CD8-positive, alpha-beta memory T cell (primary cell): ENCODE measurements around the gene CSF1. TPM values are rescaled to one million over a fixed set of nuclear protein-coding genes. Genes with fewer than 3 reads are reported as not detected.
A peak's percentile ranks its signal among the peaks of the same experiment; 100 is the strongest.

Experiments
- CTCF ChIA-PET: fragments of 350-600 bp; sonication (Branson Sonifier 250); formaldehyde crosslinking; loops from one replicate; lab custom pipeline; 2021; ENCODE audit warnings: antibody characterized with exemption; lab: Charles Lee
- POLR2A ChIA-PET: fragments of 350-600 bp; sonication (Branson Sonifier 250); formaldehyde crosslinking; loops from one replicate; lab custom pipeline; 2021; ENCODE audit warnings: antibody characterized with exemption; lab: Charles Lee
- DNase-seq, 5 donors: peaks; one replicate each; pipeline versions ENCODE4 v3.0.0 to v3.0.0-alpha.2; 2020 to 2022; ENCODE audit warnings: mixed read lengths in 1 of 5
- H3K27ac ChIP-seq: one replicate; pipeline ENCODE4 v1.7.0; 2013; ENCODE audit warnings: low read depth, mild to moderate bottlenecking, low read length, moderate library complexity
- H3K27me3 ChIP-seq: 2 replicates; pipeline ENCODE4 v1.7.0; 2013; ENCODE audit warnings: low read length, mild to moderate bottlenecking; ENCODE audit not compliant: insufficient read depth, poor library complexity, severe bottlenecking
- H3K36me3 ChIP-seq: 2 replicates; pipeline ENCODE4 v1.7.0; 2013; ENCODE audit warnings: mild to moderate bottlenecking, low read length, moderate library complexity; ENCODE audit not compliant: insufficient read depth
- H3K4me1 ChIP-seq: 2 replicates; pipeline ENCODE4 v1.7.0; 2013; ENCODE audit warnings: mild to moderate bottlenecking, low read length, moderate library complexity; ENCODE audit not compliant: insufficient read depth
- H3K4me3 ChIP-seq: 2 replicates; pipeline ENCODE4 v1.7.0; 2013; ENCODE audit warnings: mild to moderate bottlenecking, low read length
- H3K9me3 ChIP-seq: 2 replicates; pipeline ENCODE4 v1.7.0; 2013; ENCODE audit warnings: mild to moderate bottlenecking, low read length
- H3K27ac Mint-ChIP-seq, 8 donors: one replicate each; pipeline ENCODE4 v1.8.0; 2020 to 2021; ENCODE audit warnings: mixed read lengths in 8 of 8, mild to moderate bottlenecking in 6 of 8, inconsistent platforms in 3 of 8, moderate library complexity in 3 of 8
- H3K27me3 Mint-ChIP-seq, 2 donors: one replicate each; pipeline ENCODE4 v1.8.0; 2020 to 2021; ENCODE audit warnings: mixed read lengths in 2 of 2, mild to moderate bottlenecking in 1 of 2, moderate library complexity in 1 of 2
- H3K36me3 Mint-ChIP-seq, 3 donors: one replicate each; pipeline ENCODE4 v1.8.0; 2020 to 2021; ENCODE audit warnings: mixed read lengths in 3 of 3, inconsistent platforms in 1 of 3, mild to moderate bottlenecking in 1 of 3
- H3K4me1 Mint-ChIP-seq, 3 donors: one replicate each; pipeline ENCODE4 v1.8.0; 2020 to 2021; ENCODE audit warnings: mixed read lengths in 3 of 3, inconsistent platforms in 1 of 3, mild to moderate bottlenecking in 1 of 3
- H3K4me3 Mint-ChIP-seq, 7 donors: one replicate each; pipeline ENCODE4 v1.8.0; 2020 to 2021; ENCODE audit warnings: mixed read lengths in 7 of 7, mild to moderate bottlenecking in 6 of 7, moderate library complexity in 4 of 7, inconsistent platforms in 2 of 7
- H3K9me3 Mint-ChIP-seq, 5 donors: one replicate each; pipeline ENCODE4 v1.8.0; 2020 to 2022; ENCODE audit warnings: mixed read lengths in 5 of 5, mild to moderate bottlenecking in 3 of 5, moderate library complexity in 2 of 5, inconsistent platforms in 1 of 5
- polyA plus RNA-seq: library from polyadenylated mRNA; unstranded; fragments of 300-500 nt; fragmentation: Illumina TruSeq; gene quantifications from one replicate; pipeline ENCODE4 v1.2.3, GENCODE V29; 2021
- total RNA-seq, 2 experiments: library from RNA; stranded (reverse); gene quantifications; one replicate each; pipeline ENCODE4 v1.2.3, GENCODE V29; 2021

CSF1 gene
- total and polyA plus RNA-seq, 3 experiments from 2014 or later: 5.6 to 87.8 (median 82.8) TPM

- Histone ChIP-seq H3K36me3 (no peaks in the 10 kb centered on the region), H3K9me3 (no peaks in the 10 kb centered on the region), H3K27me3 (no peaks in the 10 kb centered on the region), H3K4me1 (peaks cover 41% of the 10 kb centered on the region), H3K4me3 (peak overlapping the region; percentile 43), H3K27ac (no peak overlapping the region)
- no peak for DNase-seq
- H3K27ac Mint-ChIP-seq: peak overlapping the region in 5 of 8 donors; percentile 19 to 98 (median 88)
- no peaks in the 10 kb centered on the region for H3K27me3 Mint-ChIP-seq
- H3K4me3 Mint-ChIP-seq: no peak overlapping the region
- peaks cover 33 to 51% (median 41%) of the 10 kb centered on the region in 3 donors for H3K4me1 Mint-ChIP-seq
- CTCF ChIA-PET: interaction anchor here (0.9 to 1.8 kb wide), 4 partner anchors 78 to 130 kb away, joined by 3 to 4 read pairs (median 3); partner anchors contain the start of gene AHCYL1
- POLR2A ChIA-PET: interaction anchor here (1.3 kb wide), 1 partner anchor 77 kb away, joined by 4 read pairs; the partner anchor contains the start of gene AHCYL1
- H3K9me3 Mint-ChIP-seq: no peaks in the 10 kb centered on the region
- H3K36me3 Mint-ChIP-seq: peaks cover 0 to 1% (median 0%) of the 10 kb centered on the region in 3 donors
These were observed 3.8 kb upstream of the CSF1 start for GRCh38 chr1:109906839-109907180.

- peak overlapping the region in 4 of 7 donors; percentile 12 to 79 (median 26) for H3K4me3 Mint-ChIP-seq
- POLR2A ChIA-PET: no interaction called here
- Histone ChIP-seq H3K27me3 (no peaks in the 10 kb centered on the region), H3K9me3 (no peaks in the 10 kb centered on the region), H3K27ac (no peak overlapping the region), H3K4me1 (peaks cover 45% of the 10 kb centered on the region), H3K36me3 (no peaks in the 10 kb centered on the region), H3K4me3 (no peak overlapping the region)
- peaks cover 0 to 2% (median 0%) of the 10 kb centered on the region in 3 donors for H3K36me3 Mint-ChIP-seq
- no peak for DNase-seq
- H3K9me3 Mint-ChIP-seq: no peaks in the 10 kb centered on the region
- peaks cover 37 to 56% (median 45%) of the 10 kb centered on the region in 3 donors for H3K4me1 Mint-ChIP-seq
- CTCF ChIA-PET: interaction anchor here (0.9 to 1.7 kb wide), 3 partner anchors 77 to 131 kb away, joined by 3 to 5 read pairs (median 3); partner anchors contain the start of gene AHCYL1
- peak overlapping the region; percentile 40 to 88 (median 76) for H3K27ac Mint-ChIP-seq
- H3K27me3 Mint-ChIP-seq: peaks cover 0 to 3% of the 10 kb centered on the region in 2 donors
These were observed 3.4 kb upstream of the CSF1 start for GRCh38 chr1:109907190-109907774.

GRCh38 chr1:109908836-109909235, 1.8 kb upstream of the CSF1 start:
- Mint-ChIP-seq H3K9me3 (no peaks in the 10 kb centered on the region), H3K4me3 (peak overlapping the region in 4 of 7 donors; percentile 65 to 91 (median 84)), H3K36me3 (peaks cover 0 to 2% (median 0%) of the 10 kb centered on the region in 3 donors), H3K4me1 (peaks cover 46 to 71% (median 61%) of the 10 kb centered on the region in 3 donors), H3K27ac (peak overlapping the region in 2 of 8 donors; percentile 14 to 71), H3K27me3 (peaks cover 0 to 6% of the 10 kb centered on the region in 2 donors)
- DNase-seq: no peak
- H3K4me1 ChIP-seq: peaks cover 60% of the 10 kb centered on the region
- no peaks in the 10 kb centered on the region for H3K36me3 ChIP-seq
- H3K27ac ChIP-seq: no peak overlapping the region
- H3K27me3 ChIP-seq: no peaks in the 10 kb centered on the region
- no peaks in the 10 kb centered on the region for H3K9me3 ChIP-seq
- ChIA-PET POLR2A (no interaction called here), CTCF (interaction anchor here (1.1 to 1.7 kb wide), 2 partner anchors 76 to 132 kb away, joined by 4 to 5 read pairs; partner anchors contain the start of gene AHCYL1)
- H3K4me3 ChIP-seq: no peak overlapping the region

- peak overlapping the region; percentile 79 to 93 (median 90) for H3K4me3 Mint-ChIP-seq
- H3K27me3 Mint-ChIP-seq: peaks cover 0 to 6% of the 10 kb centered on the region in 2 donors
- no peaks in the 10 kb centered on the region for H3K9me3 Mint-ChIP-seq
- Histone ChIP-seq H3K4me3 (no peak overlapping the region), H3K36me3 (no peaks in the 10 kb centered on the region), H3K9me3 (no peaks in the 10 kb centered on the region), H3K4me1 (peaks cover 60% of the 10 kb centered on the region), H3K27ac (no peak overlapping the region), H3K27me3 (no peaks in the 10 kb centered on the region)
- ChIA-PET POLR2A (no interaction called here), CTCF (no interaction called here)
- no peak for DNase-seq
- H3K36me3 Mint-ChIP-seq: peaks cover 0 to 2% (median 0%) of the 10 kb centered on the region in 3 donors
- peaks cover 50 to 75% (median 64%) of the 10 kb centered on the region in 3 donors for H3K4me1 Mint-ChIP-seq
- peak overlapping the region in 7 of 8 donors; percentile 15 to 91 (median 74) for H3K27ac Mint-ChIP-seq
These were observed 1.1 kb upstream of the CSF1 start for GRCh38 chr1:109909561-109909960.

GRCh38 chr1:109910963-109911798, 532 bp downstream of the CSF1 start:
- Mint-ChIP-seq H3K36me3 (peaks cover 0 to 2% (median 0%) of the 10 kb centered on the region in 3 donors), H3K27me3 (peaks cover 0 to 6% of the 10 kb centered on the region in 2 donors), H3K9me3 (no peaks in the 10 kb centered on the region), H3K4me3 (peak overlapping the region; percentile 85 to 93 (median 90)), H3K27ac (peak overlapping the region; percentile 56 to 94 (median 83)), H3K4me1 (peaks cover 44 to 68% (median 57%) of the 10 kb centered on the region in 3 donors)
- DNase-seq: peak in 2 of 5 donors; percentile 7 to 56
- CTCF ChIA-PET: interaction anchor here (1.0 to 1.8 kb wide), 2 partner anchors 74 to 135 kb away, joined by 4 read pairs; partner anchors contain the start of gene AHCYL1
- Histone ChIP-seq H3K36me3 (no peaks in the 10 kb centered on the region), H3K27ac (peak overlapping the region; percentile 64), H3K27me3 (no peaks in the 10 kb centered on the region), H3K4me3 (peak overlapping the region; percentile 71), H3K4me1 (peaks cover 51% of the 10 kb centered on the region), H3K9me3 (no peaks in the 10 kb centered on the region)
- POLR2A ChIA-PET: interaction anchor here (1.1 kb wide), 1 partner anchor 120 kb away, joined by 3 read pairs; no protein-coding TSS in a partner anchor

GRCh38 chr1:109912214-109912861, 1.7 kb downstream of the CSF1 start:
- Histone ChIP-seq H3K36me3 (peaks cover 5% of the 10 kb centered on the region), H3K4me1 (peaks cover 40% of the 10 kb centered on the region), H3K27me3 (no peaks in the 10 kb centered on the region), H3K27ac (peak overlapping the region; percentile 63), H3K4me3 (no peak overlapping the region), H3K9me3 (no peaks in the 10 kb centered on the region)
- ChIA-PET POLR2A (no interaction called here), CTCF (interaction anchor here (1.0 to 1.8 kb wide), 2 partner anchors 72 to 136 kb away, joined by 4 read pairs; partner anchors contain the start of gene AHCYL1)
- peaks cover 36 to 58% (median 46%) of the 10 kb centered on the region in 3 donors for H3K4me1 Mint-ChIP-seq
- no peaks in the 10 kb centered on the region for H3K9me3 Mint-ChIP-seq
- no peak for DNase-seq
- H3K4me3 Mint-ChIP-seq: peak overlapping the region; percentile 84 to 92 (median 87)
- peaks cover 0 to 11% (median 2%) of the 10 kb centered on the region in 3 donors for H3K36me3 Mint-ChIP-seq
- H3K27me3 Mint-ChIP-seq: peaks cover 0 to 6% of the 10 kb centered on the region in 2 donors
- H3K27ac Mint-ChIP-seq: peak overlapping the region; percentile 64 to 87 (median 78)

GRCh38 chr1:109912873-109913272, 2.2 kb downstream of the CSF1 start:
- peaks cover 33 to 54% (median 42%) of the 10 kb centered on the region in 3 donors for H3K4me1 Mint-ChIP-seq
- POLR2A ChIA-PET: no interaction called here
- peaks cover 0 to 6% of the 10 kb centered on the region in 2 donors for H3K27me3 Mint-ChIP-seq
- H3K27me3 ChIP-seq: no peaks in the 10 kb centered on the region
- CTCF ChIA-PET: interaction anchor here (1.4 kb wide), 1 partner anchor 122 kb away, joined by 3 read pairs; no protein-coding TSS in a partner anchor
- H3K4me1 ChIP-seq: peaks cover 40% of the 10 kb centered on the region
- H3K36me3 ChIP-seq: peaks cover 10% of the 10 kb centered on the region
- H3K4me3 Mint-ChIP-seq: peak overlapping the region; percentile 60 to 92 (median 84)
- H3K36me3 Mint-ChIP-seq: peaks cover 2 to 16% (median 3%) of the 10 kb centered on the region in 3 donors
- no peaks in the 10 kb centered on the region for H3K9me3 ChIP-seq
- no peaks in the 10 kb centered on the region for H3K9me3 Mint-ChIP-seq
- H3K27ac ChIP-seq: no peak overlapping the region
- H3K27ac Mint-ChIP-seq: peak overlapping the region in 7 of 8 donors; percentile 24 to 87 (median 74)
- DNase-seq: no peak
- H3K4me3 ChIP-seq: no peak overlapping the region
